Upper lobe of left lung (tissue), 4 donors: ENCODE results near the gene ELOB.

ENCODE experiments used
- CTCF ChIP-seq, 6 experiments: fragments of 450-650 bp in 4 of 6; fragments of 200-600 bp in 2 of 6; sonication (generic) in 2 of 6; IDR thresholded peaks; one replicate each; pipeline ENCODE4 v1.5.1; 2016 to 2019; ENCODE audit warnings: antibody characterized with exemption in 6 of 6
- EP300 ChIP-seq, 4 donors: sonication (generic); formaldehyde crosslinking; IDR thresholded peaks; one replicate each; pipeline ENCODE4 v1.5.1; 2017; ENCODE audit warnings: antibody characterized with exemption in 4 of 4, control low read depth in 2 of 4
- POLR2A ChIP-seq, 4 donors: fragments of 450-650 bp; IDR thresholded peaks; one replicate each; pipeline ENCODE4 v1.5.1; 2016 to 2017; ENCODE audit warnings: antibody characterized with exemption in 4 of 4, mild to moderate bottlenecking in 2 of 4

GRCh38 chr16:2728034-2728433 lies 49.0 kb downstream of the ELOB start:
- TF ChIP-seq CTCF (IDR thresholded peaks at IDR 0.05) (no peak), EP300 (IDR thresholded peaks at IDR 0.05) (no peak), POLR2A (IDR thresholded peaks at IDR 0.05) (no peak)
